ENCODE data around the gene TRIM67. TPM values are rescaled to one million over a fixed set of nuclear protein-coding genes. Genes with fewer than 3 reads are reported as not detected.
A peak's percentile ranks its signal among the peaks of the same experiment; 100 is the strongest.

The TRIM67 gene
- total and polyA plus RNA-seq, 9 of the 15 experiments (the other 6 are each of a cell fraction or from before 2014, with no cell fraction given): 0.04 to 0.60 (median 0.31) TPM

DNA sequence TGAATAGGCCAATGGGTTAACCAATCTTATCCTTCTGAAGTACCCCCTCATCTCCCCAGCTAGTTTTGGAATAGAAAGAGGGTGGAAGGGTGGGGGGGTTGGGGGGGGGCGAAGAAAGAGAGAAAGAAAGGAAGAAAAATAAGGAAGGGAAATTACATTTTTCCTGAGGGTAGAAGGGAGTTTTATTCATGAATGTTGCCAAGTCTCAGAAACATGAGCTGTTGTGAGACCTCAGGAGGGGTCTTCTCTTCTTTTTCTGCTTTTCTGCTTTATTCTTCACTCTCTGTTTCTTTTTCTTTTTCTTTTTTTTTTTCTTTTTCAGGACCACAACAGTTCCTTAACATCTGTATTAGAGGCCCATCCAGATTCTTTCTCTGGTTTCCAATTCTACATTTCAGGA lies 6.0 kb upstream of the TRIM67 start:
- H2AFZ ChIP-seq (ENCODE audit: low read depth, low read length): no peak overlapping the region
- H3K27ac ChIP-seq (ENCODE audit: extremely low read depth, low read depth, low read length): no peak overlapping the region
- no peaks in the 10 kb centered on the region for H3K36me3 ChIP-seq (ENCODE audit: control insufficient read depth, insufficient read depth, low read length)
- no peak overlapping the region for H3K4me2 ChIP-seq (ENCODE audit: insufficient read depth, low read length)
- no peaks in the 10 kb centered on the region for H3K27me3 ChIP-seq (ENCODE audit: control insufficient read depth in 2 of 2, insufficient read depth in 2 of 2, low read length in 2 of 2)
- no peaks in the 10 kb centered on the region for H3K79me2 ChIP-seq (ENCODE audit: control insufficient read depth, insufficient read depth, low read length)
- peak; percentile 88 for TF ChIP-seq HNRNPK (IDR thresholded peaks at IDR 0.05; ENCODE audit: low read depth, low read length, poor library complexity, severe bottlenecking)
- TF ChIP-seq PCBP2 (IDR thresholded peaks at IDR 0.05; ENCODE audit: low read depth, low read length, poor library complexity, severe bottlenecking): peak; percentile 30
- TF ChIP-seq PTBP1 (IDR thresholded peaks at IDR 0.05; ENCODE audit: low read depth, low read length): no peak
- TF ChIP-seq ARNT (IDR thresholded peaks at IDR 0.05): no peak
- no peak for TF ChIP-seq CBX5 (IDR thresholded peaks at IDR 0.05; ENCODE audit: borderline replicate concordance, low read depth)
- ATAC-seq (no peak), FAIRE-seq (no peak), DNase-seq (ENCODE audit: extremely low read depth in 1 of 4, low spot score in 3 of 4) (no peak)
- H3K9me3 ChIP-seq (replicated peaks; ENCODE audit: control insufficient read depth, insufficient read depth, low read depth, low read length): no peaks in the 10 kb centered on the region
- intact Hi-C loops (cut with micrococcal nuclease): no loop called here
- in situ Hi-C loops (cut with MboI): no loop called here
- BruUV-seq (replicated peaks): no TSS peak
- no peak overlapping the region for H3K9ac ChIP-seq (ENCODE audit: insufficient read depth in 1 of 2, low read depth in 2 of 2, low read length in 2 of 2)
- H3K4me1 ChIP-seq (replicated peaks in 1 of 2; ENCODE audit: control insufficient read depth in 2 of 2, insufficient read depth in 2 of 2, low read length in 2 of 2): peaks cover 12 to 18% of the 10 kb centered on the region in 2 experiments
- H3K9me1 ChIP-seq (ENCODE audit: control insufficient read depth, insufficient read depth, low read length): no peaks in the 10 kb centered on the region
- ChIA-PET POLR2A (interaction anchor here (0.7 kb wide), 1 partner anchor 40 kb away, joined by 3 read pairs; no protein-coding TSS in a partner anchor), CTCF (ENCODE audit: low intra/inter-chr PET ratio) (no interaction called here)
- no CpG with 5 or more reads among the region's 1 CpG for WGBS (ENCODE audit: insufficient coverage, low coverage, missing lambda C conversion rate)
- H4K20me1 ChIP-seq (replicated peaks; ENCODE audit: control insufficient read depth, insufficient read depth, low read length): no peaks in the 10 kb centered on the region
- H3K4me3 ChIP-seq: no peak overlapping the region

DNA sequence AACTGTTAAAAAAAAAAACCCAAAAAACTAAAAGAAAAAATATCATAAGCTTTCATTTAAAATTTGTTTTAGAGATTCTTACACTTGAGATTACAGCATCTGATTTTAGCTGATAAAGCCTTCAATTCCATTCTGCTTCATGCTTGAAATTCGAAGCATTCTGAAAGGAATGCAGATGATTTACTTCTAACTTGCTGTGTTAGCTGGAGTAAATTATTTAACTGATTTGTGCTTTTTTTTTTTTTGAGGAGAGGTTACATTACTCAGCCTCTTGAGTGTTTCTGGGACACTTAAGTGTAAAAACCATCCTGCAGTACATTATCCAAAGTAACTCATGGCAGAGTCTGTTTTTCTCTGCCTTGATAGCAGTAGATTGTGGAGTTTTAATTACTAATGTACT lies 4.5 kb upstream of the TRIM67 start:
- no peaks in the 10 kb centered on the region for H3K36me3 ChIP-seq (ENCODE audit: control insufficient read depth, insufficient read depth, low read length)
- no peaks in the 10 kb centered on the region for H3K79me2 ChIP-seq (ENCODE audit: control insufficient read depth, insufficient read depth, low read length)
- H3K4me1 ChIP-seq (replicated peaks in 1 of 2; ENCODE audit: control insufficient read depth in 2 of 2, insufficient read depth in 2 of 2, low read length in 2 of 2): peaks cover 20 to 27% of the 10 kb centered on the region in 2 experiments
- H2AFZ ChIP-seq (ENCODE audit: low read depth, low read length): no peak overlapping the region
- no peak overlapping the region for H3K27ac ChIP-seq (ENCODE audit: extremely low read depth, low read depth, low read length)
- no peak overlapping the region for H3K9ac ChIP-seq (ENCODE audit: insufficient read depth in 1 of 2, low read depth in 2 of 2, low read length in 2 of 2)
- no peaks in the 10 kb centered on the region for H3K9me1 ChIP-seq (ENCODE audit: control insufficient read depth, insufficient read depth, low read length)
- intact Hi-C loops (cut with micrococcal nuclease) (no loop called here), in situ Hi-C loops (cut with MboI) (no loop called here)
- H3K27me3 ChIP-seq (ENCODE audit: control insufficient read depth in 2 of 2, insufficient read depth in 2 of 2, low read length in 2 of 2): no peaks in the 10 kb centered on the region
- BruUV-seq (replicated peaks): no TSS peak
- FAIRE-seq: no peak
- no peaks in the 10 kb centered on the region for H3K9me3 ChIP-seq (replicated peaks; ENCODE audit: control insufficient read depth, insufficient read depth, low read depth, low read length)
- 4% methylated on average over 1 of the region's 1 CpG for WGBS (ENCODE audit: insufficient coverage, low coverage, missing lambda C conversion rate)
- CTCF ChIA-PET (ENCODE audit: low intra/inter-chr PET ratio): no interaction called here
- H3K4me3 ChIP-seq: no peak overlapping the region
- DNase-seq (ENCODE audit: extremely low read depth in 1 of 4, low spot score in 3 of 4): no peak
- H4K20me1 ChIP-seq (replicated peaks; ENCODE audit: control insufficient read depth, insufficient read depth, low read length): no peaks in the 10 kb centered on the region; the same call in 1 of the 2 replicates
- no peak for ATAC-seq
- POLR2A ChIA-PET: no interaction called here
- H3K4me2 ChIP-seq (ENCODE audit: insufficient read depth, low read length): no peak overlapping the region
- TF ChIP-seq ZNF561 (CRISPR knock-in tag; conservative IDR thresholded peaks at IDR 0.05) (no peak), NCOA4 (IDR thresholded peaks at IDR 0.05; ENCODE audit: partially characterized antibody) (no peak), BCL6 (CRISPR knock-in tag; IDR thresholded peaks at IDR 0.05) (no peak), ZBTB7A (IDR thresholded peaks at IDR 0.05; ENCODE audit: borderline replicate concordance, control insufficient read depth, low read depth, low read length) (no peak)

Measured in K562 (cell line).